Activated naive CD8-positive, alpha-beta T cell treated with anti-CD3 and anti-CD28 coated beads, Interleukin-2, amount 10 ng/mL, durations not matched to agents 7 days and 5 days (primary cell): ENCODE results near the gene RAB27B. TPM values are rescaled to one million over a fixed set of nuclear protein-coding genes. Genes with fewer than 3 reads are reported as not detected.

Experiments
- ATAC-seq: fragments of 150-1000 bp; cut with Tn5 transposase; one replicate; pipeline ENCODE4 v1.10.0; 2021; ENCODE audit warnings: low read depth, moderate library complexity
- POLR2A ChIA-PET: fragments of 350-600 bp; sonication (Branson Sonifier 250); formaldehyde crosslinking; loops from one replicate; lab custom pipeline; 2021; ENCODE audit warnings: antibody characterized with exemption; lab: Charles Lee
- DNase-seq: peaks from one replicate; pipeline ENCODE4 v3.0.0; 2021
- H3K27ac Mint-ChIP-seq: one replicate; pipeline ENCODE4 v1.8.0; 2022; ENCODE audit warnings: mild to moderate bottlenecking, mixed read lengths
- H3K27me3 Mint-ChIP-seq: one replicate; pipeline ENCODE4 v1.8.0; 2022; ENCODE audit warnings: mild to moderate bottlenecking, moderate library complexity, mixed read lengths
- H3K36me3 Mint-ChIP-seq: one replicate; pipeline ENCODE4 v1.8.0; 2021; ENCODE audit warnings: mild to moderate bottlenecking, mixed read lengths
- H3K4me1 Mint-ChIP-seq: one replicate; pipeline ENCODE4 v1.8.0; 2021; ENCODE audit warnings: mixed read lengths
- H3K4me3 Mint-ChIP-seq: one replicate; pipeline ENCODE4 v1.8.0; 2022; ENCODE audit warnings: mild to moderate bottlenecking, moderate library complexity, mixed read lengths
- H3K9me3 Mint-ChIP-seq: one replicate; pipeline ENCODE4 v1.8.0; 2021; ENCODE audit warnings: mixed read lengths
- total RNA-seq, 2 experiments: library from RNA; stranded (reverse); gene quantifications; one replicate each; pipeline ENCODE4 v1.2.3, GENCODE V29; 2021

RAB27B gene
- total RNA-seq, 2 experiments from 2014 or later = 1.4 to 1.7 TPM

- H3K4me1 Mint-ChIP-seq = no peaks in the 10 kb centered on the region
- H3K4me3 Mint-ChIP-seq = no peak overlapping the region
- ATAC-seq = no peak
- H3K27me3 Mint-ChIP-seq = peaks cover 1% of the 10 kb centered on the region
- POLR2A ChIA-PET = no interaction called here
- DNase-seq = no peak
- H3K27ac Mint-ChIP-seq = no peak overlapping the region
- no peaks in the 10 kb centered on the region for H3K9me3 Mint-ChIP-seq
- no peaks in the 10 kb centered on the region for H3K36me3 Mint-ChIP-seq
Measured at GRCh38 chr18:54880395-54881105, 52.3 kb downstream of the RAB27B start.

- POLR2A ChIA-PET = no interaction called here
- Mint-ChIP-seq H3K36me3 (no peaks in the 10 kb centered on the region), H3K9me3 (no peaks in the 10 kb centered on the region), H3K4me3 (no peak overlapping the region), H3K27me3 (peaks cover 1% of the 10 kb centered on the region), H3K4me1 (no peaks in the 10 kb centered on the region), H3K27ac (no peak overlapping the region)
- DNase-seq = no peak
- no peak for ATAC-seq
Measured at GRCh38 chr18:54881229-54881768, 53.0 kb downstream of the RAB27B start.

- Mint-ChIP-seq H3K27me3 (peaks cover 1% of the 10 kb centered on the region), H3K27ac (no peak overlapping the region), H3K4me3 (no peak overlapping the region), H3K9me3 (no peaks in the 10 kb centered on the region), H3K36me3 (no peaks in the 10 kb centered on the region), H3K4me1 (no peaks in the 10 kb centered on the region)
- DNase-seq (no peak), ATAC-seq (no peak)
- POLR2A ChIA-PET = no interaction called here
Measured at GRCh38 chr18:54882318-54882717, 54.0 kb downstream of the RAB27B start.

GRCh38 chr18:54883816-54884604 is 55.7 kb downstream of the RAB27B start:
- Mint-ChIP-seq H3K36me3 (no peaks in the 10 kb centered on the region), H3K27ac (no peak overlapping the region), H3K4me3 (no peak overlapping the region), H3K9me3 (no peaks in the 10 kb centered on the region), H3K4me1 (no peaks in the 10 kb centered on the region), H3K27me3 (peaks cover 1% of the 10 kb centered on the region)
- POLR2A ChIA-PET = no interaction called here
- ATAC-seq (no peak), DNase-seq (no peak)

GRCh38 chr18:54888378-54888777 is 60.1 kb downstream of the RAB27B start:
- POLR2A ChIA-PET = no interaction called here
- ATAC-seq (no peak), DNase-seq (no peak)
- Mint-ChIP-seq H3K4me1 (no peaks in the 10 kb centered on the region), H3K36me3 (no peaks in the 10 kb centered on the region), H3K27ac (no peak overlapping the region), H3K9me3 (no peaks in the 10 kb centered on the region), H3K4me3 (no peak overlapping the region), H3K27me3 (peaks cover 6% of the 10 kb centered on the region)

GRCh38 chr18:54888933-54889332 is 60.7 kb downstream of the RAB27B start:
- ATAC-seq (no peak), DNase-seq (no peak)
- Mint-ChIP-seq H3K4me3 (no peak overlapping the region), H3K4me1 (no peaks in the 10 kb centered on the region), H3K36me3 (no peaks in the 10 kb centered on the region), H3K27ac (no peak overlapping the region), H3K9me3 (no peaks in the 10 kb centered on the region), H3K27me3 (peaks cover 6% of the 10 kb centered on the region)
- POLR2A ChIA-PET = no interaction called here

- no peaks in the 10 kb centered on the region for H3K36me3 Mint-ChIP-seq
- ATAC-seq (no peak), DNase-seq (no peak)
- no peaks in the 10 kb centered on the region for H3K4me1 Mint-ChIP-seq
- no peak overlapping the region for H3K27ac Mint-ChIP-seq
- H3K9me3 Mint-ChIP-seq = no peaks in the 10 kb centered on the region
- POLR2A ChIA-PET = no interaction called here
- no peak overlapping the region for H3K4me3 Mint-ChIP-seq
- H3K27me3 Mint-ChIP-seq = peaks cover 5% of the 10 kb centered on the region
Measured at GRCh38 chr18:54899500-54899899, 71.2 kb downstream of the RAB27B start.

- POLR2A ChIA-PET = no interaction called here
- no peaks in the 10 kb centered on the region for H3K9me3 Mint-ChIP-seq
- no peaks in the 10 kb centered on the region for H3K4me1 Mint-ChIP-seq
- no peaks in the 10 kb centered on the region for H3K36me3 Mint-ChIP-seq
- H3K27ac Mint-ChIP-seq = no peak overlapping the region
- H3K27me3 Mint-ChIP-seq = peaks cover 3% of the 10 kb centered on the region
- no peak for DNase-seq
- H3K4me3 Mint-ChIP-seq = no peak overlapping the region
- ATAC-seq = no peak
Measured at GRCh38 chr18:54900290-54900689, 72.0 kb downstream of the RAB27B start.

GRCh38 chr18:54904581-54904980 is 76.3 kb downstream of the RAB27B start:
- Mint-ChIP-seq H3K4me1 (no peaks in the 10 kb centered on the region), H3K27ac (no peak overlapping the region), H3K9me3 (no peaks in the 10 kb centered on the region), H3K4me3 (no peak overlapping the region), H3K27me3 (peaks cover 6% of the 10 kb centered on the region), H3K36me3 (no peaks in the 10 kb centered on the region)
- ATAC-seq (no peak), DNase-seq (no peak)
- POLR2A ChIA-PET = no interaction called here

- POLR2A ChIA-PET = no interaction called here
- Mint-ChIP-seq H3K9me3 (no peaks in the 10 kb centered on the region), H3K36me3 (no peaks in the 10 kb centered on the region), H3K27me3 (peaks cover 5% of the 10 kb centered on the region), H3K27ac (no peak overlapping the region), H3K4me1 (no peaks in the 10 kb centered on the region), H3K4me3 (no peak overlapping the region)
- DNase-seq (no peak), ATAC-seq (no peak)
Measured at GRCh38 chr18:54905629-54906028, 77.4 kb downstream of the RAB27B start.

GRCh38 chr18:54906331-54907185 is 78.3 kb downstream of the RAB27B start:
- H3K4me1 Mint-ChIP-seq = no peaks in the 10 kb centered on the region
- POLR2A ChIA-PET = no interaction called here
- H3K27ac Mint-ChIP-seq = no peak overlapping the region
- no peaks in the 10 kb centered on the region for H3K36me3 Mint-ChIP-seq
- peaks cover 5% of the 10 kb centered on the region for H3K27me3 Mint-ChIP-seq
- DNase-seq (no peak), ATAC-seq (no peak)
- H3K4me3 Mint-ChIP-seq = no peak overlapping the region
- no peaks in the 10 kb centered on the region for H3K9me3 Mint-ChIP-seq

- Mint-ChIP-seq H3K9me3 (no peaks in the 10 kb centered on the region), H3K27ac (no peak overlapping the region), H3K27me3 (peaks cover 5% of the 10 kb centered on the region), H3K4me3 (no peak overlapping the region), H3K4me1 (no peaks in the 10 kb centered on the region), H3K36me3 (no peaks in the 10 kb centered on the region)
- DNase-seq (no peak), ATAC-seq (no peak)
- POLR2A ChIA-PET = no interaction called here
Measured at GRCh38 chr18:54909538-54909937, 81.3 kb downstream of the RAB27B start.

GRCh38 chr18:54910161-54910919 is 82.1 kb downstream of the RAB27B start:
- POLR2A ChIA-PET = no interaction called here
- DNase-seq (no peak), ATAC-seq (no peak)
- H3K27ac Mint-ChIP-seq = no peak overlapping the region
- peaks cover 5% of the 10 kb centered on the region for H3K27me3 Mint-ChIP-seq
- no peaks in the 10 kb centered on the region for H3K36me3 Mint-ChIP-seq
- H3K9me3 Mint-ChIP-seq = no peaks in the 10 kb centered on the region
- H3K4me1 Mint-ChIP-seq = no peaks in the 10 kb centered on the region
- no peak overlapping the region for H3K4me3 Mint-ChIP-seq
